IPS DF 6.9 (cell line): Measurements from ENCODE around the gene DRC3.
"Not testable (repeated sequence)": the region's sequence is repeated elsewhere in the genome, so short reads cannot be mapped to it uniquely, and the experiment has no call there.

ENCODE experiments used
- DNase-seq: peaks from one replicate; pipeline ENCODE4 v3.0.0-alpha.2; 2013; ENCODE audit warnings: low read depth, low spot score
- H3K27ac ChIP-seq: one replicate; pipeline ENCODE4 v1.5.1; 2013; ENCODE audit warnings: low read length, control low read depth
- H3K27me3 ChIP-seq: 2 replicates; pipeline ENCODE4 v1.6.1; 2013; ENCODE audit warnings: mild to moderate bottlenecking, low read length; ENCODE audit not compliant: control insufficient read depth, insufficient read depth
- H3K36me3 ChIP-seq: 2 replicates; pipeline ENCODE4 v1.6.1; 2013; ENCODE audit warnings: low read length; ENCODE audit not compliant: control insufficient read depth, insufficient read depth
- H3K4me1 ChIP-seq: 2 replicates; pipeline ENCODE4 v1.6.1; 2013; ENCODE audit warnings: low read length; ENCODE audit not compliant: control insufficient read depth, insufficient read depth
- H3K4me3 ChIP-seq: 2 replicates; pipeline ENCODE4 v1.5.1; 2013; ENCODE audit warnings: mild to moderate bottlenecking, low read length
- H3K9me3 ChIP-seq: 2 replicates; pipeline ENCODE4 v1.6.1; 2013; ENCODE audit warnings: low read length, inconsistent platforms; ENCODE audit not compliant: control insufficient read depth, insufficient read depth
- WGBS: extraction: QIAGEN DNeasy Blood & Tissue Kit; methylation state at CpG from one replicate; pipeline ENCODE4 v1.1.7; 2013; ENCODE audit warnings: mixed read lengths, missing lambda C conversion rate; ENCODE audit not compliant: insufficient read length, insufficient coverage; 5-methylcytosine and 5-hydroxymethylcytosine counted together

Gene DRC3

GRCh38 chr17:17933775-17934174 is 38.9 kb upstream of the DRC3 start:
- DNase-seq: no peak
- no peak overlapping the region for H3K27ac ChIP-seq
- no peaks in the 10 kb centered on the region for H3K27me3 ChIP-seq
- no peaks in the 10 kb centered on the region for H3K9me3 ChIP-seq
- H3K4me3 ChIP-seq: no peak overlapping the region
- no peaks in the 10 kb centered on the region for H3K36me3 ChIP-seq
- H3K4me1 ChIP-seq: no peaks in the 10 kb centered on the region

GRCh38 chr17:17934214-17934613 is 38.4 kb upstream of the DRC3 start:
- no peak for DNase-seq
- WGBS: no CpG with 5 or more reads among the region's 2 CpGs
- Histone ChIP-seq H3K4me1 (no peaks in the 10 kb centered on the region), H3K9me3 (no peaks in the 10 kb centered on the region), H3K27ac (no peak overlapping the region), H3K27me3 (no peaks in the 10 kb centered on the region), H3K36me3 (no peaks in the 10 kb centered on the region), H3K4me3 (no peak overlapping the region)

DNA sequence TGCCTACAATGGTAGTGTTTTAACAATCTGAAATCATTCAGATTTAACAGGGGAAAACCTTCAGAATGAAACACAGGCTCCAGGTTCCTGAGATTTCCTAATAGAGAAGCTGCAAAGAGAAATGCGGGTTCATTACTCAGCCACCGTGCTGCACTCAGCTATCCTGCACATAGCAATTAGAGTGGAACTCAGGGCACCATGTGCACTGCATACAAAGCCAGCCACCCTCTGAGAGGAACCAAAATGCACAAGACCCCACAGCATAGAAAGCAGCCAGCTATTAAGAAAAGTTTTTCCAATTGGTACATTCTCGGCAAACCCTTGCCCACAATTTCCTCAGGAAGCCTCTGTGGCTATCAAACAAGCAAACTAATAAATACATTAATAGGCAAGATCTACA is 37.9 kb upstream of the DRC3 start:
- Histone ChIP-seq H3K4me3 (no peak overlapping the region), H3K36me3 (no peaks in the 10 kb centered on the region), H3K4me1 (no peaks in the 10 kb centered on the region), H3K27me3 (no peaks in the 10 kb centered on the region), H3K9me3 (no peaks in the 10 kb centered on the region), H3K27ac (no peak overlapping the region)
- no peak for DNase-seq
- no CpG with 5 or more reads among the region's 3 CpGs for WGBS

GRCh38 chr17:17935321-17936271 is 37.1 kb upstream of the DRC3 start:
- WGBS: no CpG with 5 or more reads among the region's 6 CpGs
- no peaks in the 10 kb centered on the region for H3K9me3 ChIP-seq
- H3K4me1 ChIP-seq: 0 out of 2 replicates have a peak, but pooled peaks cover 1% of the 10 kb centered on the region
- H3K4me3 ChIP-seq: no peak overlapping the region
- H3K27ac ChIP-seq: no peak overlapping the region
- no peaks in the 10 kb centered on the region for H3K27me3 ChIP-seq
- no peak for DNase-seq
- H3K36me3 ChIP-seq: no peaks in the 10 kb centered on the region

- DNase-seq: no peak
- H3K4me3 ChIP-seq: no peak overlapping the region
- no CpG with 5 or more reads among the region's 4 CpGs for WGBS
- H3K36me3 ChIP-seq: no peaks in the 10 kb centered on the region
- no peak overlapping the region for H3K27ac ChIP-seq
- H3K9me3 ChIP-seq: no peaks in the 10 kb centered on the region
- H3K27me3 ChIP-seq: no peaks in the 10 kb centered on the region
- H3K4me1 ChIP-seq: peaks cover 3% of the 10 kb centered on the region; the same call in 1 of the 2 replicates
Measured at GRCh38 chr17:17937201-17937853, 35.3 kb upstream of the DRC3 start.

DNA sequence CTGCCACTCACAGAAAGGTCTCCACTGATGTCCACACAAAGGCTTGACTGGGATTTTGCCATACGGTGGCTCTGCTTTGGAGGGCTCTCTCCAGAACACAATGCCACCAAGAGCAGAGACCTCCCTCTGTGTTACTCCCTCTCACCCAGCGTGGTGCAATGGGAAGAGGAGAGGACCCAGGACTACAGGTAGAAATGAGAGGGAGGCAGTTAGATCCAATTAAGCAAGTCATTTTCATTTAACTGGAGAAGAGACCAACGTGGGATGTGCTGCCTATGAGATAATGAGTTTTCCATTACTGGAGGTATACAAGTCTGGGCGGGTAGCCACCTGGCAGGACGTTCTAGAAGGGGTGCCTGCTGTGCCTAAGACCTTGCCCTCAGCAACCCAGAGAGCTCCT is 34.7 kb upstream of the DRC3 start:
- H3K9me3 ChIP-seq: no peaks in the 10 kb centered on the region
- WGBS: no CpG with 5 or more reads among the region's 5 CpGs
- H3K36me3 ChIP-seq: no peaks in the 10 kb centered on the region
- no peak overlapping the region for H3K27ac ChIP-seq
- peaks cover 3% of the 10 kb centered on the region; the same call in 1 of the 2 replicates for H3K4me1 ChIP-seq
- H3K4me3 ChIP-seq: no peak overlapping the region
- no peaks in the 10 kb centered on the region for H3K27me3 ChIP-seq
- DNase-seq: no peak

- no peaks in the 10 kb centered on the region for H3K27me3 ChIP-seq
- no peaks in the 10 kb centered on the region for H3K9me3 ChIP-seq
- H3K27ac ChIP-seq: no peak overlapping the region
- no peak for DNase-seq
- no peaks in the 10 kb centered on the region for H3K36me3 ChIP-seq
- peaks cover 3% of the 10 kb centered on the region; the same call in 1 of the 2 replicates for H3K4me1 ChIP-seq
- no peak overlapping the region for H3K4me3 ChIP-seq
- no CpG with 5 or more reads among the region's 8 CpGs for WGBS
Measured at GRCh38 chr17:17938388-17939107, 34.1 kb upstream of the DRC3 start.

DNA sequence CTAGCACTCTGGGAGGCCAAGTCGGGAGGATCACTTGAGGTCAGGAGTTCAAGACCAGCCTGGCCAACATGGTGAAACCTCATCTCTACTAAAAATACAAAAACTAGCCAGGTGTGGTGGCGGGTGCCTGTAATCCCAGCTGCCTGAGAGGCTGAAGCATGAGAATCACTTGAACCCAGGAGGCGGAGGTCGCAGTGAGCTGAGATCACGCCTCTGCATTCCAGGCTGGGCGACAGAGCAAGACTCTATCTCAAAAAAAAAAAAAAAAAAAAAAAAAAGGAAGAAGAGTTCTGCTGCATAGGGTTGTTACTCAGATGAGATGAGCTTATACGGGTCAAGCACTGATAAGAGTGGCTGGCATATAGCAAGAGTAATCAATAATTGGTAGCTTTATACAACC is 32.7 kb upstream of the DRC3 start:
- not testable (repeated sequence) for H3K4me1 ChIP-seq, H3K9me3 ChIP-seq, DNase-seq, H3K36me3 ChIP-seq, H3K4me3 ChIP-seq, H3K27ac ChIP-seq, H3K27me3 ChIP-seq
- WGBS: no CpG with 5 or more reads among the region's 7 CpGs

GRCh38 chr17:17940441-17940911 is 32.2 kb upstream of the DRC3 start:
- H3K36me3 ChIP-seq: no peaks in the 10 kb centered on the region
- H3K27ac ChIP-seq: no peak overlapping the region
- peaks cover 5% of the 10 kb centered on the region; the same call in 1 of the 2 replicates for H3K4me1 ChIP-seq
- WGBS: no CpG with 5 or more reads among the region's 3 CpGs
- DNase-seq: no peak
- H3K9me3 ChIP-seq: no peaks in the 10 kb centered on the region
- H3K27me3 ChIP-seq: no peaks in the 10 kb centered on the region
- H3K4me3 ChIP-seq: no peak overlapping the region

GRCh38 chr17:17941015-17941414 is 31.6 kb upstream of the DRC3 start:
- Histone ChIP-seq H3K27ac (no peak overlapping the region), H3K36me3 (no peaks in the 10 kb centered on the region), H3K4me3 (no peak overlapping the region), H3K27me3 (no peaks in the 10 kb centered on the region), H3K4me1 (peaks cover 5% of the 10 kb centered on the region; the same call in 1 of the 2 replicates), H3K9me3 (no peaks in the 10 kb centered on the region)
- DNase-seq: no peak
- no CpG with 5 or more reads among the region's 5 CpGs for WGBS
